Skin of body (tissue), 2 donors: ENCODE measurements around the gene OTOP3. TPM values are rescaled to one million over a fixed set of nuclear protein-coding genes. Genes with fewer than 3 reads are reported as not detected.

Experiments used
- DNase-seq: peaks from one replicate; lab custom pipeline; 2025; lab: John Stamatoyannopoulos, UW
- total RNA-seq: library from RNA; depleted of rRNA; stranded (reverse); fragments of >200 nt; gene quantifications from one replicate; pipeline ENCODE4 v1.2.3, GENCODE V29; 2014

The OTOP3 gene
- total RNA-seq, 1 donor from 2014 or later, result not detected

DNA sequence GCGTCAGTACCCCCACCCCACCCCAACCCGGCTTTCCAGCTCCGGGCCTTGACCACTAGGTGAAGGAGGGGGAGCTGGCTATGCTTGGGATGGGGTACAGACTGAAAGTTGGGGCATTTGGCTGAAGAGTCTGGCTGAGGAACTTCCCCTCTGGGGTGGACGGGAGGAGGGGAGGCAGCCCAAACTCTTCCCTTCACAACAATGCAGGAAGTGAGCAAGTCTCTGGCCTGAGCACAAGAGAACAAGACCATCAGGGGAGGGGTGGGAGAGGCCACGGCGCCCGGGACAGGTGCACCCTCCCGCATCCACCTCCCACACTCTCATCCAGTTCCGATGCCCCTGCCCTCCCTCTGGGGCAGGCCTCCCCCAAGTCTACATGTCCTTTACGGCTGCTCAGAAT is 18.3 kb upstream of the OTOP3 start:
- no peak for DNase-seq

DNA sequence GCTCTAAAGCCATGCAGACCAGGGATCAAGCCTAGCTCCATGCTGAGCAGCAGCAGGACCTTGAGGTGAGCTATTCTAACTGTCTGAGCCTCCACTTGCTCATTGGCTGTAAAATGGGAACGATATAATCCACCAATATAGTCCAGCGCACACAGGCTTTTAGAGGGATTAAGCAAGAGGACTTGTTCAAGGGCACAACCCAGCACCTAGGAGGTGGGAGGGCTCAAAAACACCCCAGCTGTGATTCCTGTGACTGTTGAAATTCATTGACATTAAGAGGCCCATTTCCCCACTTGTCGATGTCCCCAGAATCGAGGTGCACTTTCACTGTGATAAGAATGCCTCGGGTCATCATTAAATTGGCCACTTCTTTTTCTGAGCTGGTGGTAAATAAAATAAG is 16.8 kb upstream of the OTOP3 start:
- no peak for DNase-seq

GRCh38 chr17:74919440-74920305 is 16.0 kb upstream of the OTOP3 start:
- no peak for DNase-seq

GRCh38 chr17:74920306-74920620 is 15.4 kb upstream of the OTOP3 start:
- DNase-seq, result no peak

- DNase-seq, result no peak
Measured at GRCh38 chr17:74920642-74921025, 15.1 kb upstream of the OTOP3 start.

GRCh38 chr17:74921026-74921681 is 14.5 kb upstream of the OTOP3 start:
- DNase-seq, result no peak

- DNase-seq, result no peak
Measured at GRCh38 chr17:74921769-74922168, 13.9 kb upstream of the OTOP3 start.

DNA sequence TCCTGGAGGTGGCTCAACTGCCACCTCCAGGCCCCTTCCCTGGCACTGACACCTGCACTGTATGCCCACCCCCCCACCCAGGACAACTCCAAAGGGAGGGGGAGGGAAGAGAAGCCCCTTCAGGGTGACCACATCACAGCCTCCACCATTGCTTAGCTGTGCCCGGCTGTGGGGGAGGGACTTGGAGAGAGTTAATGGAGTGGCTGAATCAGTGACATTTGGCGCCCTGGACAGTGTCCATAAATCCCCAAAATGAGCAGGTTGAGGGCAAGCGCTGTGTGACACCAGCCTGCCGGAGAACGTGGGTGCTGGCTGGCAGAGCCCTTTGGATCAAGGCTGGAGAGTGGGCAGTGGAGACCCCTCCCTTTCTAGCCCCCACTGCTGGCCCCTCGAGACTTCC is 13.5 kb upstream of the OTOP3 start:
- DNase-seq, result no peak

DNA sequence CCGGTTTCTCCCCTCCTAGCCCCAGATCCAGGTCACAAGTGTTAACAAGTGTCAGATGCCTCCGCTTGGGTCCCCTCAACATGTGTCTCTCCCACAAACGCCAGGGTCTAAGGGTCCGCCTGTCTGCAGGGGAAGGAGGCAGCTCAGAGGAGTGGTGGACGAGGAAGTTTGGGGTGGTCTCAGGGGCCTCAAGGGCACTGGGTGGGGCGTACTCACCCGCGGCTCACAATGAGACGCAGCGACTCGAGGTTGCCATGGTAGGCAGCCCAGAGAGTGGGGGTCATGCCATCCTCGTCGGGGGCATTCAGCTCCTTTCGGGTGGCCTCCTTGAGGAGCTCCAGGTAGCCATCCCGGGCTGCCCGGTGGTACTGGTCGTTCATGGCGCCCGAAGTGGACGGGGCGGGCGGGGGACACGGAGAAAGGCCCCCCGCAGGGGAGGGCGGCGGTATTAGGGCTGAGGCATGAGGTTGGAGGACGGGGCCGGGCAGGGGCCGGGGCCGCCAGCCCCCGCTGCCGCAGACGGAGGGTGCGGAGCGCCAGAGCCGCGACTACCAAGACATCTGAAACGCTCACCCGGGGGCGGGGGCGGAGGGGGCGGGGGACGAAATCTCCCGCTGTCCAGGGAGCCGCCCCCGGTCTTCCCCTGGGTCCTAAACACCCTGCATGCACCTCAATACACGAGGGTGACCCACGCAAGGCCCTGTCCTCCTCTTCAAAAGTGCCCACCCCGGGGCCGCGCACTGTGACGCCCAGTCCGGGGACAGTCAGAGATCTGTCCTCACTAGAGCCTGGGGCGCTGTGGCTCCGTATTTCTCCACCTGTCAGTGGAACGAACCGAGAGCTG is 12.8 kb upstream of the OTOP3 start, which contains the start of gene USH1G:
TSS of gene USH1G (minus strand) at position 562 of the 844 bp plus-strand sequence. CDS start at position 380, 182 bp downstream.
- DNase-seq, result no peak

- DNase-seq, result no peak
Measured at GRCh38 chr17:74923538-74924249, 12.0 kb upstream of the OTOP3 start.

DNA sequence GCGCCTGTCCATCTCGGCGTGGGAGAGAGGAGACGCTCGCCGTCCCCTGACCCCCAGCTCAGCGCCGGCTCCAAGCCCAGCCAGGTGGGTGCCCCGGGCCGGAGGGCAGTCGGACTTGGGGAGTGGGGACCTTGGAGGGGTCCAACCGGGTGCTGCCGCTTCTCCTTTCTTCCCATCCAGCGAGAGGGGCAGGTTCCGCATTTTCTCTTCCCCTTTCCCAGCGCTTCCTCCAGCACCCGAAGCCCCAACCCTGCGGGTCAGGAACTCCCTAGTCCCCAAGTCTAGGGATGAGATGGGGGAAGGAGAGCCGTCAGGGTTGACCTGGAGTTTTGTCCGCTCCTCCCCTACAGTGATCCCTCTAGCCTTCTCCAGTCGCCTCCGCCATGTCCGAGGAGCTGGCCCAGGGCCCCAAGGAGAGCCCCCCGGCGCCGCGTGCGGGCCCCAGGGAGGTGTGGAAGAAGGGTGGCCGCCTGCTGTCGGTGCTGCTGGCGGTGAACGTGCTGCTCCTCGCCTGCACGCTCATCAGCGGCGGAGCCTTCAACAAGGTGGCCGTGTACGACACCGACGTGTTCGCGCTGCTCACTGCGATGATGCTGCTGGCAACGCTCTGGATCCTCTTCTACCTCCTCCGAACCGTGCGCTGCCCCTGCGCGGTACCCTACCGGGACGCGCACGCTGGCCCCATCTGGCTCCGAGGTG is 11.3 kb upstream of the OTOP3 start, which contains the start of gene OTOP2:
TSS of gene OTOP2 (plus strand) at position 24 of the 699 bp plus-strand sequence. CDS start at position 384, 360 bp downstream.
- DNase-seq, result no peak

- no peak for DNase-seq
Measured at GRCh38 chr17:74925242-74925641, 10.5 kb upstream of the OTOP3 start.

GRCh38 chr17:74928786-74929185 is 6.9 kb upstream of the OTOP3 start:
- no peak for DNase-seq

DNA sequence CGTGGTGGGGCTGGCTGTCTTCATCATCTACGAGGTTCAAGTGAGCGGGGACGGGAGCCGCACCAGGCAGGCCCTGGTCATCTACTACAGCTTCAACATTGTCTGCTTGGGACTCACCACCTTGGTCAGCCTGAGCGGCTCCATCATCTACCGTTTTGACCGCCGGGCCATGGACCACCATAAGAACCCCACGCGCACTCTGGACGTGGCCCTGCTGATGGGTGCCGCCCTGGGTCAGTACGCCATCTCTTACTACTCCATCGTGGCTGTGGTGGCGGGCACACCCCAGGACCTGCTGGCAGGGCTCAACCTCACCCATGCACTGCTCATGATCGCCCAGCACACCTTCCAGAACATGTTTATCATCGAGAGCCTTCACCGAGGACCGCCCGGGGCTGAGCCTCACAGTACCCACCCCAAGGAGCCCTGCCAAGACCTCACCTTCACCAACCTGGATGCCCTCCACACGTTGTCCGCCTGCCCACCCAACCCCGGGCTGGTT is 5.1 kb upstream of the OTOP3 start:
- no peak for DNase-seq

DNA sequence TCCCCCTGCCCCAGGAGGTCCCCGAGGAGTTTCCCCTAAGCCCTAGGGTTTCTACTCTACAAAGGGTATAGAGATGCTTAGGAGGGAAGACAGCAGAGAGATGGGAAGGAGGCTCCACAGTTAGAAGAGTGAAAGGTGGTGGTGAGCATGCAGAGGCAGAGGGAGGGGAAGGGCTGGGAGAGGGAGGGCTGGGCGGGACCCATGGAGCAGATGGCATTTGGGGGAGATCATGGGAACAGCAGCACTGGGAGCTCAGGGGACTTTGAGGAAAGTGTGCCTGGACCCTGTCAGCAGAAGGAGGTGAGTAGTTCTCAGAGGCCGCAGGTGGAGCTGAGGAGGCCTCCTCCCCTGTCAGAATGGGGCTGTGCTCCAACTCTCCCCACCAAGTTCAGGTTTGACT is 650 bp upstream of the OTOP3 start:
- no peak for DNase-seq

- DNase-seq, result no peak
Measured at GRCh38 chr17:74936470-74936799, 737 bp downstream of the OTOP3 start.

DNA sequence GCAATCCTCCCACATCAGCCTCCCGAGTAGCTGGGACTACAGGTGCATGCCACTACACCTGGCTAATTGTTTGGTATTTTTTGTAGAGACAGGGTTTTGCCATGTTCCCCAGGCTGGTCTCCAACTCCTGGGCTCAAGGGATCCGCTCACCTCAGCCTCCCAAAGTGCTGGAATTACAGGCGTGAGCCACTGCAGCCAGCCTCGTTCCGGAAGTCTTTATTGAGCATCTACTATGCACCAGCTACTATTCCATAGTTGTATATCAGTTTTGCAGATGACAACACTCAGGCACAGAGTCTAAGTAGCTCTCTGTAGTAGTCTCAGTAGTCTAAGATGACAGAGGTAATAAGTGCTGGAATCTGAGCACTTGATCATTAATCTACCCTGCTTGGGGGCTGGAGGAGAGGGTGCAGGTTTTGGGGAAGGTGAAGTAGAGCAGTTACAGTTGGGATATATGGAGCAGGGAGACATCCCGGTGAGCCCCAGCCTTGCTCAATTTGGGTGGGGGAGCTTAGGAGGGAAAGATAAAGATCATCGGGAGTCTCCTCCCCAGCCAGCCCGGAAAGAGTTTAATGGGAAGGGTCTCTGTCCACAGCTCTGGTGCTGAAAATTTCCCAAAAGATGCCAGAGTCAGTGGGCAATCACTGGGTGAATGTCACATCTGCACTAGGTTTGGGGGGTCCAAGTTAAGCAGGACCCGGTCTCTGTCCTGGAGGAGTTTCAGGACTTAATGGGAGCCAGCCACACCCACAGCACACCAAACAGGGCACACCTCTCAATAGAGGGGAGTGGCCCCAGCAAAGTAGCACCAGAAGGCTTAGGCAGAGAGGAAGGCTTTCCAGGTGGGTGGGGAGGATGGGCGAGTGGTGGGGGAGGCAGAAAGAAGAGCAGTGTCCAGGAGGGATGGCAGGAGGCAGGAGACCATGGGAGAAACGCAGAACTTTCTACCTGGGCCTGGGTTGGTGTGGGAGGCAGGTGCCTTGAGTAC is 1.7 kb downstream of the OTOP3 start:
- DNase-seq, result no peak

DNA sequence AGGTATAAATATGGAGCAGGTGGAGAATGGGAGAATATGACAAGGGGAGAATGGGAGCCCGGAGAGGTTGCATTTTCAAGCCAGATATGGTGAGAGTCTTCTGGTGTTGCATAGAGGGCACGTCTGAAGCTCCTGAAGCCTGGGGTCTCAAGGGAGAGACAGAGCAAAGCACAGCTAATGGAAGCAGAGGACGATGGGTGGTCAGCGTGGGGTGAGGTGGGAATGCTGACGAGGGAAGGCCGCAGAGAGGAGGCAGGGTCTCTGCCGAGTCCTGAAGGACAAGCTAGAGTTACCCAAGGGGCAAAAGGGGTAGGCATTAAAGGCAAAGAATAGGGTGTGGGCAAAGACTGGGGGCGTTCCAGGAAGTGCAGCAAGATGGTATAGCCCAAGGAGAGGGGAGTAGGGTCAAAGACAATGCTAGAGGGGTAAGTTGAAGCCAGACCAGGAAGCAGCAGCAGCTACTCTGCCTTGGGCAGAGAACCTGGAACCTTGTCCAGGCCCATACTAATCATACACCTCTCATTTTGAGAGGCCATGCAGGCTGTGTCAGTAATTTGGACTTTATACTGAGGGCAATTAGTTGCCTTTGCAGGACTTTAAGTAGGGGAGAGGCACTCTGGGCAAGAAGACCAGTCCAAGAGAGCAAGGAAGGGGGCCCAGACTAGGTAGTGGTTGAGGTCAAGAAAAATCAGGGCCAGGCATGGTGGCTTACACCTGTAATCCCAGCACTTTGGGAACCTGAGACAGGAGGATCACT is 2.7 kb downstream of the OTOP3 start:
- DNase-seq, result no peak

GRCh38 chr17:74939534-74939933 is 3.8 kb downstream of the OTOP3 start:
- DNase-seq, result no peak
